ENCODE measurements around the gene PTPRCAP. TPM values are rescaled to one million over a fixed set of nuclear protein-coding genes. Genes with fewer than 3 reads are reported as not detected.
A peak's percentile ranks its signal among the peaks of the same experiment; 100 is the strongest.

The PTPRCAP gene
- total and polyA plus RNA-seq, 9 of the 15 experiments (the other 6 are each of a cell fraction or from before 2014, with no cell fraction given), result 0.22 to 2.0 (median 1.1) TPM; not detected in 4

DNA sequence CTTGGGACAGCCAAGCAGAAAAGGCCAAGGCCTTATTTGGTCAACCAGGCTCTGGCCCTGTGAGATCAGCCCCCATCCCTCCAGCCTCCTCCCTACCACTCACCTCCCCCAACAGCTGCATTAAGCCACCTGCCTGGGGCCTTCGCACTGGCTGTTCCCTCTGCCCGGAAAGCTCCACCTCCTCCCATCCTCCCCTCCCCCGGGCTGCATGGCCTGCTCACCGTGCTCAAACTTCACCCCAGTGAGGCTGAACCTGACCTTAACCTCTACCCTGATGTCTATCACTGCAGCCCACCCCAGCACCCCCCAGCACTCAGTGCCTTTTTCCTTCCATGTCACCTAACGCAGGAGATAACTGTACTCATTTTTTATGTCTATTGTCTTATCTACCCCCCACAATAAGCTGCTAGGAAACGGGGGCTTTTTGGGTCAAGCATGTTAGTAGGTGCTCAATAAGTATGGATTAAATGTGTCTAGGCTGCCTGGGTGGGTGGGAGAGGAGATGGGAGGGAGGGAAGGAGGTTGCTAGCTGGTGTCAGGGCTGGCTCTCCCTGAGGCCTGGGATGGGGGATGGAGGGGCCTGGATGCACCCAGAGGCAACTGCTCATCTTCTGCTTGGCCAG is 912 bp downstream of the PTPRCAP start (continued):
- 0 out of 2 replicates have a peak, but pooled peaks have one; percentile 32 for TF ChIP-seq ZNF592 (IDR thresholded peaks at IDR 0.05)
- no peak for TF ChIP-seq HIVEP1 (CRISPR knock-in tag; IDR thresholded peaks at IDR 0.05)
- TF ChIP-seq ARID2 (IDR thresholded peaks at IDR 0.05), result no peak
- TF ChIP-seq ARNT (IDR thresholded peaks at IDR 0.05), result peak; percentile 55 to 60; a peak in 2 of 4 replicates
- no peak for TF ChIP-seq SMAD1 (IDR thresholded peaks at IDR 0.05; ENCODE audit: low read depth, low read length, partially characterized antibody)
- no peak; the same call in 1 of the 2 replicates for TF ChIP-seq HDAC2 (IDR thresholded peaks at IDR 0.05)
- TF ChIP-seq ZNF224 (CRISPR knock-in tag; IDR thresholded peaks at IDR 0.05), result no peak
- TF ChIP-seq NR4A1 (CRISPR knock-in tag; IDR thresholded peaks at IDR 0.05), result no peak
- no peak for TF ChIP-seq NR4A1 (tag; IDR thresholded peaks at IDR 0.05)
- TF ChIP-seq HNRNPK (IDR thresholded peaks at IDR 0.05; ENCODE audit: low read depth, low read length, poor library complexity, severe bottlenecking), result no peak
- TF ChIP-seq BCL6 (CRISPR knock-in tag; IDR thresholded peaks at IDR 0.05), result no peak
- TF ChIP-seq KLF6 (CRISPR knock-in tag; IDR thresholded peaks at IDR 0.05; ENCODE audit: borderline replicate concordance), result no peak
- TF ChIP-seq ZNF584 (CRISPR knock-in tag; IDR thresholded peaks at IDR 0.05; ENCODE audit: low read depth), result no peak
- no peak for TF ChIP-seq PHF20 (IDR thresholded peaks at IDR 0.05; ENCODE audit: partially characterized antibody)
- TF ChIP-seq, protein P1, sequence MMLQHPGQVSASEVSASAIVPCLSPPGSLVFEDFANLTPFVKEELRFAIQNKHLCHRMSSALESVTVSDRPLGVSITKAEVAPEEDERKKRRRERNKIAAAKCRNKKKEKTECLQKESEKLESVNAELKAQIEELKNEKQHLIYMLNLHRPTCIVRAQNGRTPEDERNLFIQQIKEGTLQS (IDR thresholded peaks at IDR 0.05), result no peak
- TF ChIP-seq, protein P1 (CRISPR knock-in tag; conservative IDR thresholded peaks at IDR 0.05), result no peak
- TF ChIP-seq GABPB1 (CRISPR knock-in tag; IDR thresholded peaks at IDR 0.05), result peak; percentile 34; the same call in 1 of the 2 replicates
- no peak for TF ChIP-seq ZNF324 (CRISPR knock-in tag; IDR thresholded peaks at IDR 0.05)
- TF ChIP-seq EWSR1 (IDR thresholded peaks at IDR 0.05; ENCODE audit: borderline replicate concordance, low read depth, partially characterized antibody), result no peak
- TF ChIP-seq, protein P2, sequence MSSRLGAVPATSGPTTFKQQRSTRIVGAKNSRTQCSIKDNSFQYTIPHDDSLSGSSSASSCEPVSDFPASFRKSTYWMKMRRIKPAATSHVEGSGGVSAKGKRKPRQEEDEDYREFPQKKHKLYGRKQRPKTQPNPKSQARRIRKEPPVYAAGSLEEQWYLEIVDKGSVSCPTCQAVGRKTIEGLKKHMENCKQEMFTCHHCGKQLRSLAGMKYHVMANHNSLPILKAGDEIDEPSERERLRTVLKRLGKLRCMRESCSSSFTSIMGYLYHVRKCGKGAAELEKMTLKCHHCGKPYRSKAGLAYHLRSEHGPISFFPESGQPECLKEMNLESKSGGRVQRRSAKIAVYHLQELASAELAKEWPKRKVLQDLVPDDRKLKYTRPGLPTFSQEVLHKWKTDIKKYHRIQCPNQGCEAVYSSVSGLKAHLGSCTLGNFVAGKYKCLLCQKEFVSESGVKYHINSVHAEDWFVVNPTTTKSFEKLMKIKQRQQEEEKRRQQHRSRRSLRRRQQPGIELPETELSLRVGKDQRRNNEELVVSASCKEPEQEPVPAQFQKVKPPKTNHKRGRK (tag; IDR thresholded peaks at IDR 0.05), result no peak
- TF ChIP-seq, protein P3, sequence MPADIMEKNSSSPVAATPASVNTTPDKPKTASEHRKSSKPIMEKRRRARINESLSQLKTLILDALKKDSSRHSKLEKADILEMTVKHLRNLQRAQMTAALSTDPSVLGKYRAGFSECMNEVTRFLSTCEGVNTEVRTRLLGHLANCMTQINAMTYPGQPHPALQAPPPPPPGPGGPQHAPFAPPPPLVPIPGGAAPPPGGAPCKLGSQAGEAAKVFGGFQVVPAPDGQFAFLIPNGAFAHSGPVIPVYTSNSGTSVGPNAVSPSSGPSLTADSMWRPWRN (IDR thresholded peaks at IDR 0.05; ENCODE audit: low read depth), result no peak
- TF ChIP-seq ZNF12 (CRISPR knock-in tag; IDR thresholded peaks at IDR 0.05), result no peak
- peak; percentile 77; the same call in 1 of the 2 replicates for TF ChIP-seq NBN (IDR thresholded peaks at IDR 0.05; ENCODE audit: low read depth)
- no peak for TF ChIP-seq CHCHD3 (CRISPR knock-in tag; IDR thresholded peaks at IDR 0.05)
